A172 (cell line): Measurements from ENCODE around the gene ADARB2. TPM values are rescaled to one million over a fixed set of nuclear protein-coding genes. Genes with fewer than 3 reads are reported as not detected.
"Not testable (repeated sequence)": the region's sequence is repeated elsewhere in the genome, so short reads cannot be mapped to it uniquely, and the experiment has no call there.

Experiments
- DNase-seq: peaks from one replicate; pipeline ENCODE4 v3.0.0-alpha.2; 2015; ENCODE audit warnings: low spot score
- total RNA-seq: library from RNA; depleted of rRNA; stranded (reverse); fragments of >200 nt; shearing (Covaris generic); gene quantifications from 2 replicates; pipeline ENCODE4 v1.2.3, GENCODE V29; 2014

Gene ADARB2
- total RNA-seq, 1 experiment from 2014 or later = 1.2 TPM

- no peak for DNase-seq
These were observed 271.1 kb downstream of the ADARB2 start for GRCh38 chr10:1465993-1466764.

GRCh38 chr10:1465418-1465911 is 271.9 kb downstream of the ADARB2 start:
- no peak for DNase-seq

- no peak for DNase-seq
These were observed 272.4 kb downstream of the ADARB2 start for GRCh38 chr10:1464881-1465417.

DNA sequence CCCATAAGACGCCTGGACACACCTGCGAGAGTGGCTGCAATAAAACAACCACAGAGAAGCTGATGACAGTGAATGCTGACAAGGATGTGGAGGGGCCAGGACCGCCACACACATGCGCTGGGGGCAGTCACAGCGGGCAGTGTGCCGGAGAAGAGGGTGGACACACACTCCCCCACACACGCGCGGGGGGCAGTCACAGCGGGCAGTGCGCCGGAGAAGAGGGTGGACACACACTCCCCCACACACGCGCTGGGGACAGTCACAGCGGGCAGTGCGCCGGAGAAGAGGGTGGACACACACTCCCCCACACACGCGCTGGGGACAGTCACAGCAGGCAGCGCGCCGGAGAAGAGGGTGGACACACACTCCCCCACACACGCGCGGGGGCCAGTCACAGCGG is 273.4 kb downstream of the ADARB2 start:
- DNase-seq = not testable (repeated sequence)

DNA sequence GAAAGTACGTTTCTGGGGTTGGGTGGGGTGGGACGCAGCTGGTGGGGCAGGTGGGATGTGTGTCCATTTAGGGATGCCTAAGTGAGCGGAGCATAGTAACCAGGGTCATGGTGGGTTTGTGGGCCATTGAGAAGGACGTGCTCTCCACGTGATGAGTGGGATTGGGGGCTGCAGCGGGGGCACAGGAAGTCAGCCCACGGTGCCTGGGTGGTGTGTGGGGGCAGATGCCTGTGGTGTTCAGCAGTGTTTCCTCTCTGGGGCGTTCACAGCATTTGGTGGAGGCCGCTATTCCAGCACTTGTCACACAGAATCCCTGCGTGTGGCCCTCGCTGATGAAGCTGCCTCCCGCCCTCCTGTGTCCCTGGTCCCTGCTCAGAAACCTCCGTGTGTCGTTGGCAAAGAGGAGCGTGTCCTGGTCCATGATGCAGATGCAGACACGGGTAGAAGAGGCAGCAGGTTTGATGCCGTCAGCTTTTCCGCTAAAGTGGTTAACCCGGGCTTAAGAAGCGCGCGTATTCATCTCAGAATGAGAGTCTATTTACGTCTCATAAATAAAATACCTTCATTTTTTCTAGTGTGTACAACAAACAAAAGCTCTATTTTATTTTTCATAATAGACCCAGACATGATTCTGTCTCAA is 274.2 kb downstream of the ADARB2 start:
- DNase-seq = no peak

- DNase-seq = no peak
These were observed 274.8 kb downstream of the ADARB2 start for GRCh38 chr10:1462521-1462920.

DNA sequence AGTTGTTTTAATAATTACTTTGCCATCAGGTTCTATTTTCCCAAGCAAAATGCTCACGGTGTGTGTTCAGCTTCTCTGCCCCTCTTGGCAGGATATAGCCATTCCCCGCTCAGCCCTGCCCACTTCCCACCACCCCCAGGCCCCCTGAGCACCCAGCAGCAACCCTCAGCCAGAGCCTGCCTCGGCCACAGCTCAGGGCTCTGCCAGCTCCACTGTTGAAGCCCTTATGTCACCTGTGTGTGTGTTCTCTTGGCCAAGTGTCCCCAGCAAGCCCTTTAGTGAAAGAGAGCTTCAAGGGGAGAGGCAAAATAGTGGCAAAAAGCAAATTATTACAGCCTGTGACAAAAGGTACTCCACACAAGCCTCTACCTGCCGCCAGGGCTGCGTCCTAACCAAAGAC is 275.3 kb downstream of the ADARB2 start:
- DNase-seq = no peak

GRCh38 chr10:1461016-1461415 is 276.3 kb downstream of the ADARB2 start:
- no peak for DNase-seq

- DNase-seq = not testable (repeated sequence)
These were observed 277.7 kb downstream of the ADARB2 start for GRCh38 chr10:1459664-1460063.

DNA sequence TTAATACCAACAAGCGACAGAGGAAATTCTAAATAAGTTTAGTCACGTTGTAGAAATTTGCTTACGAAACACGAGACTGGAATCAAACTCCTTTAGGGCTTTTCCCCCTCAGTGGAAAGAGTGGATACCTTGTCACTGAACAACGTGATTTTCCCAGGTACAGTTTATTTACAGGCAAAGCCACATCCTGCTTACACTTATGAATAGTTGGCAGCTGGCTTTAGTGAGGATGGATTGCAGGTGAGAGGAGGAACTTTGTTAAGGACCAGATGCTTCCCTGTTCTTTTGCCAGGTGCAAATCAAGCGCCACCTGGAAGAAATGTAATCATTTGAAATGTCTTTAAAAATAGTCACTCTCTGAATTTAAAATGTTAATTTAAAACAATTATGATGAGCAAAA is 282.4 kb downstream of the ADARB2 start:
- DNase-seq = no peak

GRCh38 chr10:1454428-1454827 is 282.9 kb downstream of the ADARB2 start:
- no peak for DNase-seq

DNA sequence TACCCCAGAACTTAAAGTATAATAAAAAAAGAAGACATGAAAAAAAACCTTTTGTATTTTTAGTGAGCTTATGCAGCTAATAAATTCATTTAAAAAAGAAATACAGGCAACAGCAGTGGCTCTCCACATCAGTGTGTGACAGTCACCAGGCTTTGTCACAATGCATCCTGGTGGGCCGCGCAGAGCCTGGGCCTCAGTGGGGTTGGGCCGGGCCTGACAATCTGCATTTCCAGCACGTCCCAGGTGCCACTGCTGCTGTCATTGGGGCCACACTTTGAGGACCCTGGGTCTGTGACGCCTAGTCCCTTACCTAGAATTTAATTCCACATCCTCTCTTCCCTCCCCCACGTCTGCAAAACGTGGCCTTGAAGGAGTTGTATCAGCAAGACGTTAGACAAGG is 284.5 kb downstream of the ADARB2 start:
- no peak for DNase-seq

GRCh38 chr10:1451941-1452340 is 285.4 kb downstream of the ADARB2 start:
- no peak for DNase-seq

- no peak for DNase-seq
These were observed 285.9 kb downstream of the ADARB2 start for GRCh38 chr10:1451362-1451888.

- no peak for DNase-seq
These were observed 287.6 kb downstream of the ADARB2 start for GRCh38 chr10:1449572-1450205.

- no peak for DNase-seq
These were observed 288.3 kb downstream of the ADARB2 start for GRCh38 chr10:1449021-1449420.

- no peak for DNase-seq
These were observed 288.9 kb downstream of the ADARB2 start for GRCh38 chr10:1448252-1448930.

- DNase-seq = no peak
These were observed 292.5 kb downstream of the ADARB2 start for GRCh38 chr10:1444826-1445225.

DNA sequence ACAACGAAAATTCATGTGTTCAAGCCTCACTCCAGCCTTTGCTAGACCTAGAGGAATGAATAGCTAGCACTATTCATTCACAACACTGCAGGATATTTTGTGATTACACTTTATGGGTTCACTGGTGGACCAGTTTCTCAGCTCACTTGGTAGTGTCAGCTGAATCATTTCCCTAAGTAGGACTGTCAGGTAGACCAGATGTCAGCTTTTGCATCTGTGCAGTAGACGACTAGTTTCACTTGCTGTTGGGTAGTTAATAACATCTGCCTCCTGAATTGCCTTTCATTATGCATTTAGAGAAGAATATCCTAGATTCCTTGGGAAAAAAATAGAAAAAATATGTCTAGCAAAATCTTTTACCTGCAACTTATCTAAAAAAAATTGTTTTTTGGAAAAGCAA is 296.4 kb downstream of the ADARB2 start:
- DNase-seq = no peak

DNA sequence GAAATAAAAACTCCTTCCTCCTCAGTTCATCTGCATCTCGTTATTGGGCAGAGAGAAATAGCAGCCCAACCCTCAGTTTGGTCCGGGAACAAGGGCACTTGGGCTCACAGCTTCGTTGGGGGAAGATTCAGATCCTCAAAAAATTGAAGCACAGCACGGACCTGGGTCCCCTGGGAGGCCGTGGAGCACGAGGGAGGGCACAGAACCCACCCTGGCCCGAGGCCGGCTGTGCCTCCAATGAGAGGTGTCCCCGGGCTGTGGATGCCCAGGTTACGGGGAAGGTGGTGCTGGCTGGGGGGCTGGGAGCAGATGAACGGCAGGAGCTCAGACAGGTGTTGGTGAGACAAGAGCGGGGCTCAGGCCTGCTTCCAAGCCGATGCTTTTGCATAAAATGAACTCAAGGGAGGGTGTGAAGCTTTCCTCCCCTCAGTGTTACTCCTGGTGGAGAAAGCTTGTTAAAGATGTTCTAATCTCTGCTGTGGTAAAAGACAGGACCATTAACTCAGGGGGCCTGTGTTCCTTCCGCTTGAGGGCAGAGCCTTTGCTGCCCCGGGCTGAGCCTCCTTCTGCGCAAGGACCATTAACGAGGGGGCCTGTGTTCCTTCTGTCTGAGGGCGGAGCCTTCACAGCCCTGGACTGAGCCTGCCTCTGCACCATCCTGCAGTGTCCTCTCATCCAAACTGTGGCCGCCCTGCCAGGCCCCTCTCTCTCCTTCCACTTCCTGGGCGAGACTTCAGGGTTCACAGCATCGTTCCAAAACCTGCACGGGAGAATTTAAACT is 302.2 kb downstream of the ADARB2 start:
- DNase-seq = no peak

DNA sequence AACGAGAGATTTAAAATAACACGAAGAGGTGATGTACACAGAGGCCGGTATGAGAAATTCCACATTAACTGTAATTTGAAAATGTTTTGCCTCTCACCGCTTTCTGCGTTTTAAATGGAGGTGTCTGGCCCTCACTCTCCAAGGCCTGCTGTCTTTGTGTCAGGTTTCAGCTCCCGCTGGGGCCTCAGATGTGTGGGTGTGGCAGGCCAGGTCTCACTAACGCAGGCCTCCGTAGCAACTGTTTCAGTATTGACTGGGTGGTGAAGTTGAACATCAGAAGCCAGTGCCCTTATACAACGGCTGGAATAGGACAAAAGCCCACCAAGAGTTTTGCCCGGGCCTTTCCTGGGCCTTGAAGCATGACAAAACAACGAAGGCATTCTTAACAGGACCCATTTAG is 303.1 kb downstream of the ADARB2 start:
- DNase-seq = no peak
